ENCODE data around the gene PHKB. TPM values are rescaled to one million over a fixed set of nuclear protein-coding genes. Genes with fewer than 3 reads are reported as not detected.

PHKB gene
- total RNA-seq (61.1 and 103 TPM in 2 replicates), polyA plus RNA-seq (60.6 and 79.0 TPM in 2 replicates), polyA minus RNA-seq (ENCODE audit: low replicate concordance) (43.6 and 117 TPM in 2 replicates)
- polyA plus RNA-seq (2012), result 41.1 and 55.5 TPM in 2 replicates

DNA sequence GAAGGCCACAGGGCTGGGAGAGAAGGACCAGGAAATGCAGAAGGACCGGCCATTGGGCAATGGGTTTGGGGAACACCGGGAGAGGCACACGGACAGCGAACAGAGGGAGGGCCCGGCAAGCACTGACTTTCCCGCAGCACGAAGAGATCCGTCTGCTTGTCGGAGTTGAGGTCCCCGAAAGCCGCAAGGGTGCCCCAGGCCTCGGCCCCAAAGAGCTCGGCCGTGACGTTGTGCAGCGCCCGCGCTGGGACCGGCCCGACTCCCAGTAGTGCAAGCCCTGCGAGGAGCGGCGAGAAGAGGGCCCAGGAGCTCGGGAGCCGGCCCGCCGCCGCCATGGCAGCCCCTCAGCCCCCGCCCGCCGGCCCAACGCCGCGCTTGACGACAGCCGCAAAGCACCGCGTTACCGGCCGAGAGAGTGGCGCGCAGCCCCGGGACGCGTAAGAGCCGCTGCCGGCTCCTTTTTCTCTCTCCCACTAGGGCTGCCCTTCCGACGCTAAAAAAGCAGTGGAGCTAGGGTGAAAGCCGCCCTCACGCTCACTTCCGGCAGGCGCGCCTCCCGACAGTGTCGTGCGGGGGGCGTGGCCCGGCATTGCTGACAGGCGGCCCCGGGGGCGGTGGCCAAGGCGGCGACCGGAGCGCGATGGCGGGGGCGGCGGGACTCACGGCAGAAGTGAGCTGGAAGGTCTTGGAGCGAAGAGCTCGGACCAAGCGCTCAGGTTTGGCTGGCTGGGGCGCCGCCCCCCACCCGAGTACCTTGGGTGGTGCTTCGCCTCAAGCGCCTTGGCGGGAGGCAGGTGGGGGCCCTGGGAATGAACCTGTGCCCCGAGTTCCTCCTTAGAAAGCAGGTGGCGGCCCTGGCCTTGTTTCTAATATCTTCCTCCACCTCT lies at the start of gene PHKB, which contains the start of gene ITFG1:
PHKB (plus strand) TSS at position 621 of the 887 bp plus-strand sequence; CDS start at position 641, 20 bp downstream.
ITFG1 (minus strand) TSS at position 353 of the 887 bp plus-strand sequence; CDS start at position 335, 18 bp downstream.
- Histone ChIP-seq H3K79me2 (ENCODE audit: control insufficient read depth, insufficient read depth, low read length) (peaks cover 21% of the 10 kb centered on the region), H3K4me2 (ENCODE audit: extremely low read depth, insufficient read depth, low read length) (peak within 1 kb of the TSS; percentile 98), H3K27me3 (ENCODE audit: control insufficient read depth, insufficient read depth, low read length) (no peaks in the 10 kb centered on the region), H2AFZ (ENCODE audit: low read length) (peak within 1 kb of the TSS; percentile 97), H3K4me3 (replicated peaks in 1 of 4; ENCODE audit: control extremely low read depth in 1 of 4, insufficient read depth in 1 of 4, low read depth in 3 of 4, low read length in 4 of 4) (peak within 1 kb of the TSS; percentile 58 to 98 (median 94)), H3K4me1 (ENCODE audit: control insufficient read depth, extremely low read depth, insufficient read depth, low read length) (peaks cover 5% of the 10 kb centered on the region), H4K20me1 (ENCODE audit: control insufficient read depth, extremely low read depth, insufficient read depth, low read length) (no peaks in the 10 kb centered on the region), H3K9ac (ENCODE audit: insufficient read depth, low read length) (peak within 1 kb of the TSS; percentile 94), H3K36me3 (ENCODE audit: control insufficient read depth, insufficient read depth, low read length) (no peaks in the 10 kb centered on the region), H3K9me3 (ENCODE audit: control insufficient read depth, insufficient read depth, low read depth, low read length) (no peaks in the 10 kb centered on the region), H3K27ac (ENCODE audit: insufficient read depth, low read length) (peak within 1 kb of the TSS; percentile 97)
- TF ChIP-seq, protein P1, sequence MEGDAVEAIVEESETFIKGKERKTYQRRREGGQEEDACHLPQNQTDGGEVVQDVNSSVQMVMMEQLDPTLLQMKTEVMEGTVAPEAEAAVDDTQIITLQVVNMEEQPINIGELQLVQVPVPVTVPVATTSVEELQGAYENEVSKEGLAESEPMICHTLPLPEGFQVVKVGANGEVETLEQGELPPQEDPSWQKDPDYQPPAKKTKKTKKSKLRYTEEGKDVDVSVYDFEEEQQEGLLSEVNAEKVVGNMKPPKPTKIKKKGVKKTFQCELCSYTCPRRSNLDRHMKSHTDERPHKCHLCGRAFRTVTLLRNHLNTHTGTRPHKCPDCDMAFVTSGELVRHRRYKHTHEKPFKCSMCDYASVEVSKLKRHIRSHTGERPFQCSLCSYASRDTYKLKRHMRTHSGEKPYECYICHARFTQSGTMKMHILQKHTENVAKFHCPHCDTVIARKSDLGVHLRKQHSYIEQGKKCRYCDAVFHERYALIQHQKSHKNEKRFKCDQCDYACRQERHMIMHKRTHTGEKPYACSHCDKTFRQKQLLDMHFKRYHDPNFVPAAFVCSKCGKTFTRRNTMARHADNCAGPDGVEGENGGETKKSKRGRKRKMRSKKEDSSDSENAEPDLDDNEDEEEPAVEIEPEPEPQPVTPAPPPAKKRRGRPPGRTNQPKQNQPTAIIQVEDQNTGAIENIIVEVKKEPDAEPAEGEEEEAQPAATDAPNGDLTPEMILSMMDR (conservative IDR thresholded peaks at IDR 0.05 in 1 of 2, IDR thresholded peaks at IDR 0.05 in 1 of 2; ENCODE audit: low read depth in 1 of 2, low read length in 2 of 2), result no peak
- TF ChIP-seq EZH2 (IDR thresholded peaks at IDR 0.05; ENCODE audit: low read length, missing control alignments), result no peak
- DNase-seq (ENCODE audit: low read depth in 2 of 2), result peak; percentile 92 to 96

- Histone ChIP-seq H3K27ac (ENCODE audit: insufficient read depth, low read length) (no peak overlapping the region), H3K27me3 (ENCODE audit: control insufficient read depth, insufficient read depth, low read length) (no peaks in the 10 kb centered on the region), H2AFZ (ENCODE audit: low read length) (no peak overlapping the region)
Observed at GRCh38 chr16:47413041-47413440, 48.1 kb upstream of the PHKB start.

GRCh38 chr16:47416869-47417268 lies 44.3 kb upstream of the PHKB start:
- H3K79me2 ChIP-seq (ENCODE audit: control insufficient read depth, insufficient read depth, low read length), result no peaks in the 10 kb centered on the region
- TF ChIP-seq, protein P1 (conservative IDR thresholded peaks at IDR 0.05 in 1 of 2, IDR thresholded peaks at IDR 0.05 in 1 of 2; ENCODE audit: low read depth in 1 of 2, low read length in 2 of 2), result no peak
- no peaks in the 10 kb centered on the region for H3K4me1 ChIP-seq (ENCODE audit: control insufficient read depth, extremely low read depth, insufficient read depth, low read length)
- no peak overlapping the region for H3K4me2 ChIP-seq (ENCODE audit: extremely low read depth, insufficient read depth, low read length)
- no peak overlapping the region for H2AFZ ChIP-seq (ENCODE audit: low read length)
- H3K27me3 ChIP-seq (ENCODE audit: control insufficient read depth, insufficient read depth, low read length), result no peaks in the 10 kb centered on the region
- no peak for DNase-seq (ENCODE audit: low read depth in 2 of 2)
- H3K4me3 ChIP-seq (replicated peaks in 1 of 4; ENCODE audit: control extremely low read depth in 1 of 4, insufficient read depth in 1 of 4, low read depth in 3 of 4, low read length in 4 of 4), result no peak overlapping the region
- H3K9ac ChIP-seq (ENCODE audit: insufficient read depth, low read length), result no peak overlapping the region
- H3K36me3 ChIP-seq (ENCODE audit: control insufficient read depth, insufficient read depth, low read length), result no peaks in the 10 kb centered on the region
- no peak overlapping the region for H3K27ac ChIP-seq (ENCODE audit: insufficient read depth, low read length)
- no peaks in the 10 kb centered on the region for H4K20me1 ChIP-seq (ENCODE audit: control insufficient read depth, extremely low read depth, insufficient read depth, low read length)
- H3K9me3 ChIP-seq (ENCODE audit: control insufficient read depth, insufficient read depth, low read depth, low read length), result no peaks in the 10 kb centered on the region

More at GRCh38 chr16:47413041-47413440, 48.1 kb upstream of the PHKB start:
- Histone ChIP-seq H3K4me3 (replicated peaks in 1 of 4; ENCODE audit: control extremely low read depth in 1 of 4, insufficient read depth in 1 of 4, low read depth in 3 of 4, low read length in 4 of 4) (no peak overlapping the region), H3K4me1 (ENCODE audit: control insufficient read depth, extremely low read depth, insufficient read depth, low read length) (no peaks in the 10 kb centered on the region), H3K79me2 (ENCODE audit: control insufficient read depth, insufficient read depth, low read length) (no peaks in the 10 kb centered on the region), H3K9me3 (ENCODE audit: control insufficient read depth, insufficient read depth, low read depth, low read length) (no peaks in the 10 kb centered on the region), H3K9ac (ENCODE audit: insufficient read depth, low read length) (no peak overlapping the region), H3K4me2 (ENCODE audit: extremely low read depth, insufficient read depth, low read length) (no peak overlapping the region), H4K20me1 (ENCODE audit: control insufficient read depth, extremely low read depth, insufficient read depth, low read length) (no peaks in the 10 kb centered on the region), H3K36me3 (ENCODE audit: control insufficient read depth, insufficient read depth, low read length) (no peaks in the 10 kb centered on the region)
- no peak for TF ChIP-seq EZH2 (IDR thresholded peaks at IDR 0.05; ENCODE audit: low read length, missing control alignments)
- TF ChIP-seq, protein P1 (conservative IDR thresholded peaks at IDR 0.05 in 1 of 2, IDR thresholded peaks at IDR 0.05 in 1 of 2; ENCODE audit: low read depth in 1 of 2, low read length in 2 of 2), result no peak
- peak in 1 of 2 donors; percentile 36 for DNase-seq (ENCODE audit: low read depth in 2 of 2)
